IMR-90 (cell line): ENCODE data around the gene CIB1. TPM values are rescaled to one million over a fixed set of nuclear protein-coding genes. Genes with fewer than 3 reads are reported as not detected.
"Not testable (repeated sequence)": the region's sequence is repeated elsewhere in the genome, so short reads cannot be mapped to it uniquely, and the experiment has no call there.

Experiments used
- ATAC-seq: fragments of 200-7000 bp; cut with Tn5 transposase; 2 replicates; pipeline ENCODE4 v1.9.1; 2020; ENCODE audit warnings: low read depth, mild to moderate bottlenecking, moderate library complexity
- BruUV-seq: library from RNA; stranded (reverse); fragments of 400-500 nt; replicated peaks from 2 replicates; lab custom pipeline; 2021; lab: Mats Ljungman, UMichigan
- CTCF ChIA-PET: fragments of 300-600 bp; formaldehyde crosslinking; extraction: SDS; loops from one replicate; lab custom pipeline; 2021; ENCODE audit warnings: antibody characterized with exemption; lab: Yijun Ruan, JAX
- POLR2A ChIA-PET: fragments of 300-600 bp; sonication (Branson Sonifier 250); formaldehyde crosslinking; loops from one replicate; lab custom pipeline; 2022; ENCODE audit warnings: antibody characterized with exemption; ENCODE audit not compliant: unreplicated experiment; lab: Charles Lee
- DNase-seq: peaks from one replicate; pipeline ENCODE4 v3.0.0; 2013
- H2AFZ ChIP-seq: replicated peaks from 2 replicates; pipeline ENCODE3; 2013; ENCODE audit warnings: low read length, mild to moderate bottlenecking; ENCODE audit not compliant: poor library complexity
- H2AK5ac ChIP-seq: 2 replicates; pipeline ENCODE4 v1.6.1; 2013; ENCODE audit warnings: low read depth, low read length, inconsistent platforms
- H2AK9ac ChIP-seq: replicated peaks from 2 replicates; pipeline ENCODE3; 2013; ENCODE audit warnings: mild to moderate bottlenecking, low read depth, low read length, moderate library complexity; ENCODE audit not compliant: poor library complexity
- H2BK120ac ChIP-seq: 2 replicates; pipeline ENCODE4 v1.6.1; 2013; ENCODE audit warnings: low read depth, low read length, inconsistent platforms
- H2BK15ac ChIP-seq: 3 replicates; pipeline ENCODE4 v1.6.1; 2013; ENCODE audit warnings: low read depth, low read length, inconsistent platforms
- H2BK20ac ChIP-seq: 2 replicates; pipeline ENCODE4 v1.6.1; 2013; ENCODE audit warnings: low read depth, mild to moderate bottlenecking, inconsistent platforms, low read length, moderate library complexity
- H2BK5ac ChIP-seq: 2 replicates; pipeline ENCODE4 v1.6.1; 2013; ENCODE audit warnings: mild to moderate bottlenecking, low read depth, low read length, inconsistent platforms; ENCODE audit not compliant: poor library complexity, severe bottlenecking
- H3K14ac ChIP-seq: replicated peaks from 2 replicates; pipeline ENCODE4 v1.6.1; 2013; ENCODE audit warnings: low read depth, low read length, inconsistent platforms
- H3K18ac ChIP-seq: 2 replicates; pipeline ENCODE4 v1.6.1; 2013; ENCODE audit warnings: low read depth, low read length, control low read depth
- H3K23ac ChIP-seq: 2 replicates; pipeline ENCODE4 v1.6.1; 2013; ENCODE audit warnings: low read depth, low read length, inconsistent platforms
- H3K27ac ChIP-seq: 2 replicates; pipeline ENCODE4 v1.5.1; 2013; ENCODE audit warnings: mild to moderate bottlenecking, control low read depth, low read length; ENCODE audit not compliant: insufficient read depth
- H3K27me3 ChIP-seq: 2 replicates; pipeline ENCODE4 v1.6.1; 2013; ENCODE audit warnings: low read length; ENCODE audit not compliant: control insufficient read depth, insufficient read depth
- H3K36me3 ChIP-seq: 2 replicates; pipeline ENCODE4 v1.6.1; 2013; ENCODE audit warnings: low read length, mixed read lengths; ENCODE audit not compliant: control insufficient read depth, insufficient read depth
- H3K4ac ChIP-seq: 2 replicates; pipeline ENCODE4 v1.6.1; 2013; ENCODE audit warnings: low read depth, low read length, inconsistent platforms
- H3K4me1 ChIP-seq: 2 replicates; pipeline ENCODE4 v1.6.1; 2013; ENCODE audit warnings: low read length, mixed read lengths; ENCODE audit not compliant: control insufficient read depth, insufficient read depth
- H3K4me2 ChIP-seq: 2 replicates; pipeline ENCODE4 v1.6.1; 2013; ENCODE audit warnings: low read depth, mild to moderate bottlenecking, control low read depth, low read length, moderate library complexity
- H3K4me3 ChIP-seq: 2 replicates; pipeline ENCODE4 v1.5.1; 2013; ENCODE audit warnings: low read depth, mild to moderate bottlenecking, control low read depth, low read length, moderate library complexity; ENCODE audit not compliant: insufficient read depth
- H3K56ac ChIP-seq: 2 replicates; pipeline ENCODE4 v1.6.1; 2013; ENCODE audit warnings: low read length, inconsistent platforms; ENCODE audit not compliant: insufficient read depth; ENCODE audit errors: extremely low read depth
- H3K79me1 ChIP-seq, 2 experiments: 2 replicates each; pipeline ENCODE4 v1.6.1; 2013; ENCODE audit warnings: low read length in 2 of 2, inconsistent platforms in 1 of 2, low read depth in 1 of 2
- H3K9ac ChIP-seq: 2 replicates; pipeline ENCODE4 v1.6.1; 2013; ENCODE audit warnings: low read depth, low read length, control low read depth
- H3K9me1 ChIP-seq: 2 replicates; pipeline ENCODE4 v1.6.1; 2013; ENCODE audit warnings: low read length, inconsistent platforms; ENCODE audit not compliant: insufficient read depth
- H3K9me3 ChIP-seq: 2 replicates; pipeline ENCODE4 v1.6.1; 2013; ENCODE audit warnings: low read length; ENCODE audit not compliant: control insufficient read depth, insufficient read depth
- H4K20me1 ChIP-seq: 2 replicates; pipeline ENCODE4 v1.6.1; 2013; ENCODE audit warnings: low read length, inconsistent platforms; ENCODE audit not compliant: insufficient read depth
- H4K5ac ChIP-seq: 2 replicates; pipeline ENCODE4 v1.6.1; 2013; ENCODE audit warnings: mild to moderate bottlenecking, low read depth, low read length, control low read depth
- H4K8ac ChIP-seq, 2 experiments: 2 replicates each; pipeline ENCODE4 v1.6.1; 2013; ENCODE audit warnings: low read depth in 2 of 2, low read length in 2 of 2, control low read depth in 1 of 2, inconsistent platforms in 1 of 2
- H4K91ac ChIP-seq: 2 replicates; pipeline ENCODE4 v1.6.1; 2013; ENCODE audit warnings: low read depth, low read length, inconsistent platforms; ENCODE audit not compliant: insufficient read depth
- WGBS, 2 experiments: methylation state at CpG; one replicate each; pipeline versions ENCODE4 v1.1.5 to v1.1.7; 2013; ENCODE audit warnings: missing lambda C conversion rate in 2 of 2; ENCODE audit not compliant: insufficient read length in 1 of 2; ENCODE audit errors: extremely low coverage in 2 of 2; 5-methylcytosine and 5-hydroxymethylcytosine counted together
- dilution Hi-C: fragments of 300-500 bp; cut with HindIII; formaldehyde crosslinking; loops from one replicate; pipeline ENCODE4 v1.14.3; 2018; ENCODE audit warnings: low sequenced_read_pairs; ENCODE audit not compliant: unreplicated experiment
- in situ Hi-C: fragments of 300-500 bp; cut with MboI; formaldehyde crosslinking; loops from 3 replicates; pipeline ENCODE4 v1.14.3; 2019; ENCODE audit warnings: low sequenced_read_pairs, inconsistent platforms, mixed read lengths
- intact Hi-C: fragments of 100-400 bp; cut with micrococcal nuclease; formaldehyde crosslinking; loops from 2 replicates; pipeline ENCODE4 v1.10.0; 2022
- polyA plus RNA-seq, 3 experiments: library from polyadenylated mRNA; depleted of rRNA; stranded (reverse); fragments of >200 nt; gene quantifications; 2 replicates each; pipeline ENCODE4 v1.2.3, GENCODE V29; 2012; ENCODE audit warnings: low replicate concordance in 1 of 3
- total RNA-seq: library from RNA; depleted of rRNA; stranded (reverse); fragments of >200 nt; gene quantifications from 2 replicates; pipeline ENCODE4 v1.2.3, GENCODE V29; 2012

The CIB1 gene
- total and polyA plus RNA-seq, 2 of the 4 experiments (the other 2 are of a cell fraction) = 31.5 to 94.1 TPM

DNA sequence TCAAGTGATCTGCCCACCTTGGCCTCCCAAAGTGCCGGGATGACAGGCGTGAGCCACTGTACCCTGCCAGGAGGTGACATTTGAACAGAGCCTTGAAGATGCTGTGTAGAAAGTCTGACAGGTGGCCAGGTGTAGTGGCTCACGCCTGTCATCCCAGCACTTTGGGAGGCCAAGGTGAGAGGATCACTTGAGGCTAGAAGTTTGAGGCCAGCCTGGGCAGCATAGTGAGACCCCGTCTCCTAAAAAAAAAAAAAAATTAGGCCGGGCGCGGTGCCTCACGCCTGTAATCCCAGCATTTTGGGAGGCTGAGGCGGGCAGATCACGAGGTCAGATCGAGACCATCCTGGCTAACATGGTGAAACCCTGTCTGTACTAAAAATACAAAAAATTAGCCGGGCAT, 44.7 kb upstream of the CIB1 start:
- H3K4me3 ChIP-seq, H4K5ac ChIP-seq, H3K18ac ChIP-seq, BruUV-seq, H2AK5ac ChIP-seq, H3K4me1 ChIP-seq, H2BK120ac ChIP-seq, H3K4me2 ChIP-seq, H2BK20ac ChIP-seq, DNase-seq, dilution Hi-C loops, ATAC-seq, H3K4ac ChIP-seq, H3K14ac ChIP-seq, H3K27ac ChIP-seq, H3K56ac ChIP-seq, CTCF ChIA-PET, H2AFZ ChIP-seq, H2BK5ac ChIP-seq, POLR2A ChIA-PET, H3K9ac ChIP-seq, H3K27me3 ChIP-seq, H3K9me1 ChIP-seq, in situ Hi-C loops, intact Hi-C loops, H4K8ac ChIP-seq, H2AK9ac ChIP-seq, H3K23ac ChIP-seq, H4K91ac ChIP-seq, H2BK15ac ChIP-seq, H3K9me3 ChIP-seq, H4K20me1 ChIP-seq: not testable (repeated sequence)
- Histone ChIP-seq H3K79me1 (peaks cover 3 to 10% of the 10 kb centered on the region in 2 experiments; a peak in 1 of 4 replicates), H3K36me3 (peaks cover 12% of the 10 kb centered on the region)
- 92% methylated on average over 5 of the region's 12 CpGs; no CpG with 5 or more reads in 1 of the 2 experiments for WGBS, 2 experiments
